GM19438 (cell line): ENCODE measurements around the gene LMBR1L.

Experiments
- ATAC-seq: cut with Tn5 transposase; IDR thresholded peaks from one replicate; pipeline ENCODE4 v1.9.1; 2021; ENCODE audit warnings: low read depth; ENCODE audit not compliant: unreplicated experiment

The LMBR1L gene

GRCh38 chr12:49055092-49055491, 55.6 kb downstream of the LMBR1L start:
- ATAC-seq = no peak

DNA sequence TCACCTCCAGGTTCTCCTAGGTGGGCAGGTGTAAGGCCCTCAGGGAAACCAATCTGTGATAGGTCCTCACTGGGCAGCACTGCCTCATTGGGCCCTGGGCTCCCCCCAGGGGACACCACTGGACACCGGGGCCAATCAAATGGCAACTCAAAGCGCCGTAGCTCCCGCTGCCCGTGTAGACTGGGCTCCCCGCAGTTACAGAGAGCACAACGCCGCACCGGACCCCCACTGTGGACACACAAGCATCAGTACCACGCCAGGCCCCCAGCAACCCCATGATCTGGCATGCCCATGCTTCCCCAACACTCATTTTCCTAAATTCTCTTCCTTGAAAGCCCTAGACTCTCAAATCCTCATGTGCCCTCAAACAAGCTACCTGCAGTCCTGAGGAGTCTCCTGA, 56.1 kb downstream of the LMBR1L start:
- ATAC-seq = no peak

DNA sequence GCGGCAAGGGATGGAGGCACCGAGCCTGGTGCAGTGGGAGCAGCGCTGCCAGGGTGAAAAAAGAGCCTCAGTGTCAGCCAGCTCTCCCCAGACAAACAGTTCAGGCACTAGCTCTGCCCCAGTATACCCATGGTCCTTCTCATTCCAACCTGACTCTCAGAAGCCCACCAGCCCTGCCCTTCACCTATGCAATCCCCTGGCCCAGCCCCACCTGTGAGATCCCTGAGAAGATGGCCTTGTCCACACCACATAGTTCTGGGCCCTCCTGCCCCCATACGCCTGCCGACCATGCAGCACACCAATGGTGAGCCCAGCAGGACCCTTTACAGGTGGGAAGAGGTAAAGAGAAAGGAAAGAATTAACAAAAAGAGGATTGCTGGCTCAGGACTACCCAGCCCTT, 56.6 kb downstream of the LMBR1L start:
- no peak for ATAC-seq

DNA sequence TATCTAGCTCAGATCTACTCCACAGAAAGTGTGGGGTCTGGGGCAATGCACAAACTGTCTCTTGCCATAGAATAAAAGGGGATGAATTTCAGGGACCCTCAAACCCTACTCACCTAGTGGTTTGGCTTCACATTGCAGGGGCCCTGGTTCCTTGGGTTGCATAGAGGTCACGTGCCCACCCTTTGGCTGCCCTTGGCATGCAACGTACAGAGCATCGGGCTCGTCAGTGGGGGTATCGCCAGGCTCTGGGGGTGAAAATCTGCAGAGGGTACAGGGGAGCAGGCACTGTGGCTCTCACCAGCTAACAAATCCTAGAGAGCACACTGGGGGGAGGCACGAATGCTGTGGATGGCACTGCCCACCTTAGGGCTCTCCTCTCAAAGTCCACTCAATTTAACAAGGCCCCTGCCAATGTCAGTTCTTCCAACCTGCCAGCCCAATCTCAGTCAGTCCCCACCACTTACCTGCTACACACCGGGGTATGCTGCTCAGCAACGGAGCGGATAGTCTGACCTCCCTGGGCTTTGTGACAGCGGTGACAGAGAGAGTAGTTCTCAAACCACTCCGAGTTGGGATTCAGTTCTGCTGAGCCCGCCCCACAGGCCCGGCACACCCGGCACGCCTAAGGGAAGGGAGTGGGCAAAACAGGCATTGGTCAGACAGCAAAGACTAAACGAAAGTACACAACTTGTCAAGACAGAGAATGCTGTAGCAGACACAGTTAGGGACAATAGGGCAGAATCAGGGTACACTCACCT, 58.0 kb downstream of the LMBR1L start:
- no peak for ATAC-seq

- no peak for ATAC-seq
These were observed 58.7 kb downstream of the LMBR1L start for GRCh38 chr12:49051777-49052438.

- ATAC-seq = no peak
These were observed 59.3 kb downstream of the LMBR1L start for GRCh38 chr12:49051373-49051764.

DNA sequence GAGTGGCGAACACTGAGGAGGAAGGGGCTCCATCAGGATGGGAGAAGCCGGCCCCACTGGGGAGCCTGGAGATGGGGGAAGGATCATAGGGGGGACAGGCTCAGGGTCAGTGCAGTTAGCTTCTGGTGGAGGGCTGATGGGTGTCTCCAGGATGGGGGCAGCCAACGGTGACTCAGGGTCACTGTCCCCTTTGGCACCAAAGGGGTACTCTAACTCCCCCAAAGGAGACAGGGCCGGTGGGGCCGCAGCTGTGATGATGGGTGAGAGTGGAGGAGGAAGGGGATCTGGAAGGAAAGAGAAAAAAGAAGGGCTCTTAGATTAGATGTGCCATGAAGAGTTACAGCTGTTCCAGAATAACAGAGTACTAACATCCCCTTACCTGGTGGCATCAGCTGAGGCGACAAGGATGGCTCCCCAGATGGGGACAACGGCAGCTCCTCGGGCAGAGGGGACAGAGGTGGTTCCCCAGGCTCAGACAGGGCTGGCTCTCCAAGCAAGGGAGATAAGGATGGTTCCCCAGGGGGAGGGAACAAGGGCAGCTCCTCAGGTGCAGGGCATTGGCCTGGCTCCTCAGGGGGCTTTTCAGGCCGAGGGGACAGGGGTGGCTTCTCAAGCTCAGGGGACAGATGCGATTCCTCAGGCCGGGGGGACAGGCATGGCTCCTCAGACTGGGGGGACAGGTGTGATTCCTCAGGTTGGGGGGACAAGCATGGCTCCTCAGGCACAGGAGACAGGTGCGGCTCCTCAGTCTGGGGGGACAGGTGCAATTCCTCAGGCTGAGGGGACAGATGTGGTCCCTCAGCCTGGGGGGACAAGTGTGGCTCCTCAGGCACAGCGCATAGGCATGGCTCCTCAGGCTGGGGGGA, 59.9 kb downstream of the LMBR1L start:
- ATAC-seq = no peak

GRCh38 chr12:49049566-49050224, 61.0 kb downstream of the LMBR1L start:
- ATAC-seq = no peak

DNA sequence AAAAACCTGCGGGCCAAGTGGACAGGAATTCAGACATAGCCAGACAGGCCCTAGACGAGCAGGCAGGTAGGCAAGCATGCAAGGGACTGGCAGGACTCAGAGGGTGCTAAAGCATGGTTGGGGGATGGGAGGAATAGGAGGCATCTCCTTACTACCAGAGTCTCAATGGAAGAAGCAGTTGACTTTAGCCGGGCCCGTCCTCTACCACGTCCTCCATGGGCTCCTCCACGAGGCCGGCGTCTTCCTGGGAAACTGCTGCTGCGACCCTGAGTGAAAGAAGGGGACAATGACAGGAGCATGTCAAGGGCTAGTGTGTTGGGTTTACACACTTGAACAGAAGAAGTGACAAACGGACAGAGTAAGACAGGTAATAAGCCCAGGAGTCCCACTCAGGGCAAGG, 61.7 kb downstream of the LMBR1L start:
- ATAC-seq = no peak
